HL-60 (cell line): ENCODE measurements around the gene NR1D2.
"Not testable (repeated sequence)": the region's sequence is repeated elsewhere in the genome, so short reads cannot be mapped to it uniquely, and the experiment has no call there.

Experiments used
- DNase-seq, 2 experiments: peaks; one replicate each; pipeline ENCODE4 v3.0.0-alpha.2; 2010 to 2020; ENCODE audit warnings: low read depth in 1 of 2, low spot score in 1 of 2
- H3K27ac ChIP-seq: fragments of 250-450 bp; sonication (Bioruptor Pico); replicated peaks from 2 replicates; pipeline ENCODE4 v1.5.1; 2020; ENCODE audit warnings: mild to moderate bottlenecking, moderate library complexity
- H3K27me3 ChIP-seq: fragments of 250-450 bp; sonication (Bioruptor Pico); 2 replicates; pipeline ENCODE4 v1.5.1; 2021; ENCODE audit warnings: mild to moderate bottlenecking, moderate library complexity; ENCODE audit not compliant: insufficient read depth, poor library complexity, severe bottlenecking
- H3K4me3 ChIP-seq: replicated peaks from 2 replicates; pipeline ENCODE4 v1.5.1; 2011; ENCODE audit warnings: mild to moderate bottlenecking, control low read depth, low read length; ENCODE audit not compliant: insufficient read depth
- CTCF ChIP-seq: IDR thresholded peaks from one replicate; pipeline ENCODE4 v1.5.1; 2011; ENCODE audit warnings: low read length, control low read depth, inconsistent platforms; ENCODE audit not compliant: insufficient read depth
- GABPA ChIP-seq: IDR thresholded peaks from 2 replicates; pipeline ENCODE4 v1.6.1; 2012; ENCODE audit warnings: low read depth
- POLR2AphosphoS5 ChIP-seq: IDR thresholded peaks from 2 replicates; pipeline ENCODE4 v1.6.1; 2012; ENCODE audit warnings: low read depth
- REST ChIP-seq: IDR thresholded peaks from 2 replicates; pipeline ENCODE4 v1.6.1; 2012; ENCODE audit warnings: low read depth; ENCODE audit not compliant: insufficient replicate concordance
- SPI1 ChIP-seq: IDR thresholded peaks from 2 replicates; pipeline ENCODE4 v1.6.1; 2012; ENCODE audit warnings: low read depth, mild to moderate bottlenecking, borderline replicate concordance

The NR1D2 gene

GRCh38 chr3:23918331-23918730 lies 26.8 kb upstream of the NR1D2 start:
- peak overlapping the region; percentile 93 for H3K27ac ChIP-seq
- TF ChIP-seq POLR2AphosphoS5, result 0 out of 2 replicates have a peak, but pooled peaks have one; percentile 18

DNA sequence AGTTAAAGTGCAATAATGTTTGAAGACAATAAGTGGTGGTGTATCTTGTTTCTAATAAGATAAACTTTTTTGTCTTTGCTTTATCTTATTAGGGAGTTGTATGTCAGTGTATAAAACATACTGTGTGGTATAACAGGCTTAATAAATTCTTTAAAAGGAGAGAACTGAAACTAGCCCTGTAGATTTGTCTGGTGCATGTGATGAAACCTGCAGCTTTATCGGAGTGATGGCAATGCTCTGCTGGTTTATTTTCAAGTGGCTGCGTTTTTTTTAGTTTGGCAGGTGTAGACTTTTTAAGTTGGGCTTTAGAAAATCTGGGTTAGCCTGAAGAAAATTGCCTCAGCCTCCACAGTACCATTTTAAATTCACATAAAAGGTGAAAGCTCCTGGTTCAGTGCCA lies 25.5 kb upstream of the NR1D2 start:
- no peak for DNase-seq
- no peaks in the 10 kb centered on the region for H3K27me3 ChIP-seq
- no peak overlapping the region for H3K27ac ChIP-seq
- 0 out of 2 replicates have a peak overlapping the region, but pooled peaks have one; percentile 87 for H3K4me3 ChIP-seq
- TF ChIP-seq GABPA (no peak), CTCF (no peak), POLR2AphosphoS5 (no peak), SPI1 (no peak), REST (no peak)

More at GRCh38 chr3:23918331-23918730, 26.8 kb upstream of the NR1D2 start:
- not testable (repeated sequence) for H3K27me3 ChIP-seq, DNase-seq
- H3K4me3 ChIP-seq, result peak overlapping the region; percentile 87

GRCh38 chr3:23920151-23920655 lies 24.9 kb upstream of the NR1D2 start:
- no peaks in the 10 kb centered on the region for H3K27me3 ChIP-seq
- no peak overlapping the region for H3K27ac ChIP-seq
- H3K4me3 ChIP-seq, result no peak overlapping the region
- no peak for DNase-seq
- TF ChIP-seq POLR2AphosphoS5 (peak; percentile 71), REST (no peak), SPI1 (no peak), CTCF (no peak)

DNA sequence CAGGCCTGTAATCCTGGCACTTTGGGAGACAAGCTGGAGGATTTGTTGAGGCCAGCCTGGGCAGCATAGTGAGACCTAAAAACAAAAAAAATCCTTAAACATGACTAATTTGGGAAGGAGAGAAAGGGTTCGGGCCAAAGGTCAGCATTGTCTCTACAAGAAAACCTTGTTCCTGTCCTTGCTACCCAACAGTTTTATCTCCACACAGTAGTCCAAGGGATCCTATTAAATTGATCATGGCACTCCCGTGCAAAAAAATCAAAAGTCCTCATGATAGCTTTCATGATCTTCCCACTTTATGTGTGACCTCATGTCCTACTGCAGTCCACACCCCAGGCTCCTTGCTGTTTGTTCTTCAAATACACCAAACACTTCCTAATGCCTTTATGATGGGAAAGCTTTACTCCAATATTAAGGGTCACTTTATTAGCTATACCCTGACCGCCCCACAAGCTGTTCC lies 24.0 kb upstream of the NR1D2 start:
- Histone ChIP-seq H3K27ac (no peak overlapping the region), H3K4me3 (no peak overlapping the region), H3K27me3 (no peaks in the 10 kb centered on the region)
- no peak for TF ChIP-seq CTCF
- peak; percentile 59 for TF ChIP-seq POLR2AphosphoS5
- no peak for DNase-seq
